ENCODE data around the gene FAM193B. TPM values are rescaled to one million over a fixed set of nuclear protein-coding genes. Genes with fewer than 3 reads are reported as not detected.
A peak's percentile ranks its signal among the peaks of the same experiment; 100 is the strongest.

FAM193B gene
- total and polyA plus RNA-seq, 2 of the 13 experiments (the other 11 are each of a cell fraction or from before 2014, with no cell fraction given) = 21.2 to 40.9 TPM

DNA sequence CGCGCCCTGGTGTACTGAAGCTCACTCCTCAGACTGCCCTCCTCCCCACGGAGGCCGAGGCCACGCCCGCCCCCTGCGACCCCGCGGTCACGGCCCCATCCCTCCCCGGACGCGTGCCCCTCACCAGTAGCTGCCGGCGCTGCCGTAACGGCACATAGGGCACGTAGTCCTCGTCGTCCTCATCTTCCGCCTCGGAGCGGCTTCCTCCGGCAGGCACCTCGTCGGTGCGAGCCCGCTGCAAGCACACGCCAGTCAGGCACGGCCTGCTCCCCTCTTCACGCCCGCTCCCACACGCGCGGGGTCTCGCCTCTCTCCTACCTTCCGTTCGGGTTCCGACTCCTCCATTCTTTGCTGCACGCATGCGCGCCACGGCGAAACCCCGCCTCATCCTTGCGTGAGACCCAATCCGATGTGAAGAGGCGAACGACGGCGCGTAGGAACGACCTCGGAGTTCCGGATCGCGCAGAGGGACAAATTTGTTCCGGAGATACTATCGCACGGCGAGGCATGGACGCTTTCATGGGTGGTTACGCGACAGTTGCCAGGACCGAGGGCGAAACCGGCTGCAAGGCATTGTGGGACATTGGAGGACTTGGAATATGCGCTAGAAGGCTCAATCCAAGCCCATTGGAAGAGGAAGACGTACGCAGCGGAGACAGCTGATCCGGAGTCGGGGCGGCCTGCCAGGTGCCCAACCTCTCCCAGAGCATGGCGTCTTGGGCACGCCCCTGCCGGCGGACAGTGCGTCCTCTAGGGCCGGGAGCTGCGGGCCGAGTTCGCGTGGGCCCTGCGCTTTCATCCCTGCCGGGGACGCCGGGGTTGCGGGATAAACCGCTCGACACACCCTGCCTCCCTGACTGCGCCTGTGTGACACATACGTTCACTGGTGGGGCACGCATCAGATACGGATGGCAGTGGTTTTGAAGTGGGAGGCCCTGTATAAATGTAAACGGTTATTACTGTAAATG, 37.5 kb downstream of the FAM193B start, which contains the start of gene DDX41 (continued):
- TF ChIP-seq REL (CRISPR knock-in tag; conservative IDR thresholded peaks at IDR 0.05) (peak; percentile 77), ZSCAN9 (CRISPR knock-in tag; IDR thresholded peaks at IDR 0.05; ENCODE audit: borderline replicate concordance) (peak; percentile 69; the same call in 1 of the 2 replicates), ZNF772 (CRISPR knock-in tag; IDR thresholded peaks at IDR 0.05) (peak; percentile 98; the same call in 1 of the 2 replicates), RFXANK (CRISPR knock-in tag; IDR thresholded peaks at IDR 0.05) (peak; percentile 94), PPARG (CRISPR knock-in tag; conservative IDR thresholded peaks at IDR 0.05) (peak; percentile 68), PHB2 (IDR thresholded peaks at IDR 0.05; ENCODE audit: partially characterized antibody) (no peak), SSRP1 (CRISPR knock-in tag; IDR thresholded peaks at IDR 0.05) (peak; percentile 67; the same call in 1 of the 2 replicates), NFRKB (IDR thresholded peaks at IDR 0.05) (no peak), ZMYM2 (CRISPR knock-in tag; IDR thresholded peaks at IDR 0.05) (no peak), ZSCAN31 (CRISPR knock-in tag; IDR thresholded peaks at IDR 0.05; ENCODE audit: low read depth) (peak; percentile 94), CBFB (CRISPR knock-in tag; IDR thresholded peaks at IDR 0.05) (peak; percentile 86), PRPF4 (IDR thresholded peaks at IDR 0.05; ENCODE audit: low read depth, low read length, poor library complexity, severe bottlenecking) (no peak), ZNF775 (CRISPR knock-in tag; IDR thresholded peaks at IDR 0.05; ENCODE audit: borderline replicate concordance) (no peak), ZNF589 (CRISPR knock-in tag; conservative IDR thresholded peaks at IDR 0.05) (peak; percentile 84), ZNF558 (CRISPR knock-in tag; IDR thresholded peaks at IDR 0.05; ENCODE audit: borderline replicate concordance) (no peak), MIXL1 (CRISPR knock-in tag; IDR thresholded peaks at IDR 0.05) (peak; percentile 74; the same call in 1 of the 2 replicates), PHF21A (CRISPR knock-in tag; IDR thresholded peaks at IDR 0.05) (peak; percentile 89)
- TF ChIP-seq, protein P1, sequence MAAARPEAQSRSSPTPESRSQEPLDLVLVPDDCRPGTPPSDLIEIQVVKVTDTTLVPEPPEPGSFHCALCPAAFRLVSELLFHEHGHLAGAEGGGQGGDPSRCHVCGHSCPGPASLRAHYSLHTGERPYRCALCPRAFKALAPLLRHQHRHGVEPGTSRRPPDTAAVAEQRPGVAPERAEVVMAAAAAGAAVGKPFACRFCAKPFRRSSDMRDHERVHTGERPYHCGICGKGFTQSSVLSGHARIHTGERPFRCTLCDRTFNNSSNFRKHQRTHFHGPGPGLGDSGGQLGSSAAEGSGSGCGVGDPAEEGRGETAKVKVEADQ (CRISPR knock-in tag; IDR thresholded peaks at IDR 0.05; ENCODE audit: borderline replicate concordance) = peak; percentile 44; the same call in 1 of the 2 replicates
- TF ChIP-seq, protein P2, sequence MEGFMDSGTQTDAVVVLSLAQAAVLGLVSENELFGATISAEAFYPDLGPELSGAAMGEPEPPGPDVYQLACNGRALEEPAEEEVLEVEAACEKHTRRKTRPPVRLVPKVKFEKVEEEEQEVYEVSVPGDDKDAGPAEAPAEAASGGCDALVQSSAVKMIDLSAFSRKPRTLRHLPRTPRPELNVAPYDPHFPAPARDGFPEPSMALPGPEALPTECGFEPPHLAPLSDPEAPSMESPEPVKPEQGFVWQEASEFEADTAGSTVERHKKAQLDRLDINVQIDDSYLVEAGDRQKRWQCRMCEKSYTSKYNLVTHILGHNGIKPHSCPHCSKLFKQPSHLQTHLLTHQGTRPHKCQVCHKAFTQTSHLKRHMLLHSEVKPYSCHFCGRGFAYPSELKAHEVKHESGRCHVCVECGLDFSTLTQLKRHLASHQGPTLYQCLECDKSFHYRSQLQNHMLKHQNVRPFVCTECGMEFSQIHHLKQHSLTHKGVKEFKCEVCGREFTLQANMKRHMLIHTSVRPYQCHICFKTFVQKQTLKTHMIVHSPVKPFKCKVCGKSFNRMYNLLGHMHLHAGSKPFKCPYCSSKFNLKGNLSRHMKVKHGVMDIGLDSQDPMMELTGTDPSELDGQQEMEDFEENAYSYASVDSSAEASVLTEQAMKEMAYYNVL (CRISPR knock-in tag; IDR thresholded peaks at IDR 0.05; ENCODE audit: borderline replicate concordance) = peak; percentile 81; the same call in 1 of the 2 replicates
- TF ChIP-seq, protein P3, sequence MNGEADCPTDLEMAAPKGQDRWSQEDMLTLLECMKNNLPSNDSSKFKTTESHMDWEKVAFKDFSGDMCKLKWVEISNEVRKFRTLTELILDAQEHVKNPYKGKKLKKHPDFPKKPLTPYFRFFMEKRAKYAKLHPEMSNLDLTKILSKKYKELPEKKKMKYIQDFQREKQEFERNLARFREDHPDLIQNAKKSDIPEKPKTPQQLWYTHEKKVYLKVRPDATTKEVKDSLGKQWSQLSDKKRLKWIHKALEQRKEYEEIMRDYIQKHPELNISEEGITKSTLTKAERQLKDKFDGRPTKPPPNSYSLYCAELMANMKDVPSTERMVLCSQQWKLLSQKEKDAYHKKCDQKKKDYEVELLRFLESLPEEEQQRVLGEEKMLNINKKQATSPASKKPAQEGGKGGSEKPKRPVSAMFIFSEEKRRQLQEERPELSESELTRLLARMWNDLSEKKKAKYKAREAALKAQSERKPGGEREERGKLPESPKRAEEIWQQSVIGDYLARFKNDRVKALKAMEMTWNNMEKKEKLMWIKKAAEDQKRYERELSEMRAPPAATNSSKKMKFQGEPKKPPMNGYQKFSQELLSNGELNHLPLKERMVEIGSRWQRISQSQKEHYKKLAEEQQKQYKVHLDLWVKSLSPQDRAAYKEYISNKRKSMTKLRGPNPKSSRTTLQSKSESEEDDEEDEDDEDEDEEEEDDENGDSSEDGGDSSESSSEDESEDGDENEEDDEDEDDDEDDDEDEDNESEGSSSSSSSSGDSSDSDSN (CRISPR knock-in tag; IDR thresholded peaks at IDR 0.05) = peak; percentile 87
- TF ChIP-seq, protein P4, sequence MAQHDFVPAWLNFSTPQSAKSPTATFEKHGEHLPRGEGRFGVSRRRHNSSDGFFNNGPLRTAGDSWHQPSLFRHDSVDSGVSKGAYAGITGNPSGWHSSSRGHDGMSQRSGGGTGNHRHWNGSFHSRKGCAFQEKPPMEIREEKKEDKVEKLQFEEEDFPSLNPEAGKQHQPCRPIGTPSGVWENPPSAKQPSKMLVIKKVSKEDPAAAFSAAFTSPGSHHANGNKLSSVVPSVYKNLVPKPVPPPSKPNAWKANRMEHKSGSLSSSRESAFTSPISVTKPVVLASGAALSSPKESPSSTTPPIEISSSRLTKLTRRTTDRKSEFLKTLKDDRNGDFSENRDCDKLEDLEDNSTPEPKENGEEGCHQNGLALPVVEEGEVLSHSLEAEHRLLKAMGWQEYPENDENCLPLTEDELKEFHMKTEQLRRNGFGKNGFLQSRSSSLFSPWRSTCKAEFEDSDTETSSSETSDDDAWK (CRISPR knock-in tag; IDR thresholded peaks at IDR 0.05) = no peak
- TF ChIP-seq, protein P5, sequence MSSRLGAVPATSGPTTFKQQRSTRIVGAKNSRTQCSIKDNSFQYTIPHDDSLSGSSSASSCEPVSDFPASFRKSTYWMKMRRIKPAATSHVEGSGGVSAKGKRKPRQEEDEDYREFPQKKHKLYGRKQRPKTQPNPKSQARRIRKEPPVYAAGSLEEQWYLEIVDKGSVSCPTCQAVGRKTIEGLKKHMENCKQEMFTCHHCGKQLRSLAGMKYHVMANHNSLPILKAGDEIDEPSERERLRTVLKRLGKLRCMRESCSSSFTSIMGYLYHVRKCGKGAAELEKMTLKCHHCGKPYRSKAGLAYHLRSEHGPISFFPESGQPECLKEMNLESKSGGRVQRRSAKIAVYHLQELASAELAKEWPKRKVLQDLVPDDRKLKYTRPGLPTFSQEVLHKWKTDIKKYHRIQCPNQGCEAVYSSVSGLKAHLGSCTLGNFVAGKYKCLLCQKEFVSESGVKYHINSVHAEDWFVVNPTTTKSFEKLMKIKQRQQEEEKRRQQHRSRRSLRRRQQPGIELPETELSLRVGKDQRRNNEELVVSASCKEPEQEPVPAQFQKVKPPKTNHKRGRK (CRISPR knock-in tag; IDR thresholded peaks at IDR 0.05) = no peak
